Neural cell (in vitro differentiated cells): ENCODE data around the gene MRTFA. TPM values are rescaled to one million over a fixed set of nuclear protein-coding genes. Genes with fewer than 3 reads are reported as not detected.

ENCODE experiments used
- H2AFZ ChIP-seq: fragments of 200-600, 300-800 bp; sonication (generic), shearing (Covaris generic); 2 replicates; pipeline ENCODE4 v1.6.0; 2014; ENCODE audit warnings: low read depth, mild to moderate bottlenecking, antibody characterized with exemption, low read length, moderate library complexity
- H3F3A ChIP-seq: fragments of 200-600 bp; shearing (Covaris generic); 2 replicates; pipeline ENCODE4 v1.6.1; 2016; ENCODE audit warnings: mild to moderate bottlenecking, moderate library complexity, mixed read lengths, antibody characterized with exemption, low read length; ENCODE audit not compliant: insufficient read depth, poor library complexity, severe bottlenecking
- H3K27ac ChIP-seq: fragments of 200-600, 300-800 bp; sonication (generic), shearing (Covaris generic); 2 replicates; pipeline ENCODE4 v1.5.1; 2014; ENCODE audit warnings: mild to moderate bottlenecking, low read length, moderate library complexity
- H3K27me3 ChIP-seq: fragments of 300-800, 200-600 bp; sonication (generic), shearing (Covaris generic); 2 replicates; pipeline ENCODE4 v1.6.0; 2014; ENCODE audit warnings: mild to moderate bottlenecking, low read depth, low read length, moderate library complexity; ENCODE audit not compliant: insufficient read depth
- H3K36me3 ChIP-seq: fragments of 300-800, 200-600 bp; sonication (generic), shearing (Covaris generic); 2 replicates; pipeline ENCODE4 v1.5.1; 2014; ENCODE audit warnings: mild to moderate bottlenecking, antibody characterized with exemption, low read length, moderate library complexity; ENCODE audit not compliant: insufficient read depth
- H3K4me2 ChIP-seq: fragments of 300-800, 200-600 bp; sonication (generic), shearing (Covaris generic); 2 replicates; pipeline ENCODE4 v1.6.0; 2014; ENCODE audit warnings: mild to moderate bottlenecking, low read length
- H3K4me3 ChIP-seq: fragments of 300-800, 200-600 bp; sonication (generic), shearing (Covaris generic); 2 replicates; pipeline ENCODE4 v1.5.1; 2014; ENCODE audit warnings: mild to moderate bottlenecking, low read length, moderate library complexity
- H3K79me2 ChIP-seq: fragments of 200-600 bp; shearing (Covaris generic); replicated peaks from 2 replicates; pipeline ENCODE4 v1.6.0; 2014; ENCODE audit warnings: mild to moderate bottlenecking, low read length, moderate library complexity; ENCODE audit not compliant: insufficient read depth
- H3K9ac ChIP-seq: fragments of 300-800, 200-600 bp; sonication (generic), shearing (Covaris generic); 2 replicates; pipeline ENCODE4 v1.6.1; 2016; ENCODE audit warnings: mild to moderate bottlenecking, low read length, mixed read lengths
- H3K9me2 ChIP-seq: fragments of 200-600 bp; shearing (Covaris generic); 2 replicates; pipeline ENCODE4 v1.6.1; 2016; ENCODE audit warnings: mild to moderate bottlenecking, low read length, mixed read lengths; ENCODE audit not compliant: insufficient read depth
- H3K9me3 ChIP-seq: fragments of 200-600, 300-800 bp; sonication (generic), shearing (Covaris generic); 2 replicates; pipeline ENCODE4 v1.6.1; 2016; ENCODE audit warnings: mild to moderate bottlenecking, mixed run types, low read length, moderate library complexity, mixed read lengths
- H4K20me1 ChIP-seq: fragments of 200-600 bp; shearing (Covaris generic); 2 replicates; pipeline ENCODE4 v1.6.1; 2016; ENCODE audit warnings: mild to moderate bottlenecking, mixed run types; ENCODE audit not compliant: insufficient read depth
- EP300 ChIP-seq: fragments of 450-650 bp; conservative IDR thresholded peaks from 2 replicates; pipeline ENCODE4 v1.6.1; 2014; ENCODE audit warnings: antibody characterized with exemption, mild to moderate bottlenecking, moderate library complexity; ENCODE audit not compliant: poor library complexity, severe bottlenecking
- EZH2 ChIP-seq: fragments of 200-600, 300-800 bp; shearing (Covaris generic), sonication (generic); IDR thresholded peaks from 2 replicates; pipeline ENCODE4 v1.6.1; 2014; ENCODE audit warnings: antibody characterized with exemption, low read length, borderline replicate concordance, mild to moderate bottlenecking; ENCODE audit not compliant: insufficient read depth, poor library complexity, severe bottlenecking
- MXI1 ChIP-seq: fragments of 450-650 bp; conservative IDR thresholded peaks from 2 replicates; pipeline ENCODE4 v1.6.1; 2014; ENCODE audit warnings: antibody characterized with exemption, mild to moderate bottlenecking; ENCODE audit not compliant: poor library complexity, severe bottlenecking
- POLR2AphosphoS5 ChIP-seq: IDR thresholded peaks from 2 replicates; pipeline ENCODE4 v1.6.1; 2012
- RAD21 ChIP-seq: fragments of 450-650 bp; conservative IDR thresholded peaks from 2 replicates; pipeline ENCODE4 v1.6.1; 2014; ENCODE audit warnings: antibody characterized with exemption, mild to moderate bottlenecking, moderate library complexity
- REST ChIP-seq: IDR thresholded peaks from 2 replicates; pipeline ENCODE4 v1.6.1; 2012; ENCODE audit warnings: borderline replicate concordance
- SMC3 ChIP-seq: fragments of 450-650 bp; conservative IDR thresholded peaks from 2 replicates; pipeline ENCODE4 v1.6.1; 2014; ENCODE audit warnings: antibody characterized with exemption, mild to moderate bottlenecking, moderate library complexity; ENCODE audit not compliant: poor library complexity
- TAF1 ChIP-seq: IDR thresholded peaks from 2 replicates; pipeline ENCODE4 v1.6.1; 2012; ENCODE audit warnings: low read depth
- polyA plus RNA-seq: library from polyadenylated mRNA; depleted of rRNA; stranded (reverse); fragments of >200 nt; gene quantifications from 2 replicates; pipeline ENCODE4 v1.2.3, GENCODE V29; 2014
- TF ChIP-seq, protein P1 (sequence below): fragments of 450-650 bp; IDR thresholded peaks from 2 replicates; pipeline ENCODE4 v1.5.1; 2014; ENCODE audit warnings: antibody characterized with exemption, mild to moderate bottlenecking, moderate library complexity; ENCODE audit not compliant: poor library complexity, severe bottlenecking

Gene MRTFA
- polyA plus RNA-seq, 1 donor from 2014 or later = 19.3 TPM

DNA sequence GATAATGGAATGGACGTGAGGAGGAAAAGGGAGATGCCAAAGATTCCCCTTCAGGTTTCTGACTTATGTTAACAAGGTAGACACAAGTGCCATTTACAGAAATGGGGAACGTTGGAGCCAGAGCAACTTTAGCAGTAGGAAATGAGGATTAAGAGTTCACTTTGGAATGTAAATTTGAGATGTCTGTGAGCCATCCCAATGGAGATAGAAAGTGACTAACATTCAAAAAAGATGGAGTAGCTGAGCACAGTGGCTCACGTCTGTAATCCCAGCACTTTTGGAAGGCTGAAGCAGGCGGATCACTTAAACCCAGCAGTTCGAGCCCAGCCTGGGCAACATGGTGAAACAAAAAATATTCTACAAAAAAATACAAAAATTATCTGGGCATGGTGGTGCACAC is 19.9 kb downstream of the MRTFA start:
- no peak overlapping the region for H3K27ac ChIP-seq
- H3K4me2 ChIP-seq = no peak overlapping the region
- no peaks in the 10 kb centered on the region for H3K9me2 ChIP-seq
- TF ChIP-seq REST (no peak), SMC3 (no peak), MXI1 (no peak), RAD21 (no peak), EP300 (no peak), TAF1 (no peak), POLR2AphosphoS5 (no peak), EZH2 (no peak)
- TF ChIP-seq, protein P1, sequence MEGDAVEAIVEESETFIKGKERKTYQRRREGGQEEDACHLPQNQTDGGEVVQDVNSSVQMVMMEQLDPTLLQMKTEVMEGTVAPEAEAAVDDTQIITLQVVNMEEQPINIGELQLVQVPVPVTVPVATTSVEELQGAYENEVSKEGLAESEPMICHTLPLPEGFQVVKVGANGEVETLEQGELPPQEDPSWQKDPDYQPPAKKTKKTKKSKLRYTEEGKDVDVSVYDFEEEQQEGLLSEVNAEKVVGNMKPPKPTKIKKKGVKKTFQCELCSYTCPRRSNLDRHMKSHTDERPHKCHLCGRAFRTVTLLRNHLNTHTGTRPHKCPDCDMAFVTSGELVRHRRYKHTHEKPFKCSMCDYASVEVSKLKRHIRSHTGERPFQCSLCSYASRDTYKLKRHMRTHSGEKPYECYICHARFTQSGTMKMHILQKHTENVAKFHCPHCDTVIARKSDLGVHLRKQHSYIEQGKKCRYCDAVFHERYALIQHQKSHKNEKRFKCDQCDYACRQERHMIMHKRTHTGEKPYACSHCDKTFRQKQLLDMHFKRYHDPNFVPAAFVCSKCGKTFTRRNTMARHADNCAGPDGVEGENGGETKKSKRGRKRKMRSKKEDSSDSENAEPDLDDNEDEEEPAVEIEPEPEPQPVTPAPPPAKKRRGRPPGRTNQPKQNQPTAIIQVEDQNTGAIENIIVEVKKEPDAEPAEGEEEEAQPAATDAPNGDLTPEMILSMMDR = no peak
- no peaks in the 10 kb centered on the region for H3K27me3 ChIP-seq
- H3K9ac ChIP-seq = no peak overlapping the region
- H3K4me3 ChIP-seq = no peak overlapping the region
- no peaks in the 10 kb centered on the region for H3F3A ChIP-seq
- H3K79me2 ChIP-seq = peaks cover 38% of the 10 kb centered on the region
- H3K9me3 ChIP-seq = no peaks in the 10 kb centered on the region
- H4K20me1 ChIP-seq = no peaks in the 10 kb centered on the region
- H3K36me3 ChIP-seq = no peaks in the 10 kb centered on the region
- H2AFZ ChIP-seq = no peak overlapping the region

- Histone ChIP-seq H3K9me2 (no peaks in the 10 kb centered on the region), H3K27ac (no peak overlapping the region), H2AFZ (no peak overlapping the region), H3K4me2 (no peak overlapping the region), H3K27me3 (no peaks in the 10 kb centered on the region), H3K4me3 (no peak overlapping the region), H3K36me3 (no peaks in the 10 kb centered on the region), H3K9ac (no peak overlapping the region), H4K20me1 (no peaks in the 10 kb centered on the region), H3K9me3 (no peaks in the 10 kb centered on the region), H3K79me2 (peaks cover 48% of the 10 kb centered on the region), H3F3A (no peaks in the 10 kb centered on the region)
- TF ChIP-seq EZH2 (no peak), EP300 (no peak), RAD21 (no peak), REST (no peak), MXI1 (no peak), SMC3 (no peak), POLR2AphosphoS5 (no peak), TAF1 (no peak)
- TF ChIP-seq, protein P1 = no peak
Observed at GRCh38 chr22:40613067-40613466, 23.5 kb downstream of the MRTFA start.
